GM19372 (cell line): ENCODE results near the gene FOXRED1.
"Not testable (repeated sequence)": the region's sequence is repeated elsewhere in the genome, so short reads cannot be mapped to it uniquely, and the experiment has no call there.

ENCODE experiments used
- ATAC-seq: cut with Tn5 transposase; IDR thresholded peaks from one replicate; pipeline ENCODE4 v1.9.1; 2021; ENCODE audit warnings: mild to moderate bottlenecking, low read depth, moderate library complexity; ENCODE audit not compliant: unreplicated experiment

The FOXRED1 gene

GRCh38 chr11:126268361-126268707, 620 bp upstream of the FOXRED1 start:
- ATAC-seq = peak; percentile 2

- no peak for ATAC-seq
Measured at GRCh38 chr11:126277322-126277721, 8.4 kb downstream of the FOXRED1 start.

GRCh38 chr11:126277780-126278179, 8.8 kb downstream of the FOXRED1 start:
- no peak for ATAC-seq

- no peak for ATAC-seq
Measured at GRCh38 chr11:126279191-126279590, 10.2 kb downstream of the FOXRED1 start.

DNA sequence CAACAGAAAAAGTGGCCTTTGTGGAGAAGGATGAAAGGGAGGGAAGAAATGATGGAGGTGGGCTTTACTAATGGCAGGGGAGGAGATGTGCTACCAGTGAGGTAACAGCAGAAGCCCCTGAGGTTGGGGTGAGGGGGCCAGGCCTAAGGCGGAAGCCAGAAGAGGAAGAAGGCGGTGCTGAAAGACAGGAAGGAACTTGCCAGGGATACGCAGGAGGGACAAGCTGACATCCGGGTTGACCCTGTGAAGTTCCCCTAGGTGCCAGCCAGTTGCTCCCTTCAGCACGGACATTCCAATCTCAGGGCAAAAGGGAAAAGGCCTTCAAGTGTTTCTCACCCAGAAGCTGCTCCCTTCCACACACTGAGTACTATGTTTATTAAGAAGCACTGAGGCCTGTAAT, 11.6 kb downstream of the FOXRED1 start:
- no peak for ATAC-seq

GRCh38 chr11:126281245-126281644, 12.3 kb downstream of the FOXRED1 start:
- no peak for ATAC-seq

DNA sequence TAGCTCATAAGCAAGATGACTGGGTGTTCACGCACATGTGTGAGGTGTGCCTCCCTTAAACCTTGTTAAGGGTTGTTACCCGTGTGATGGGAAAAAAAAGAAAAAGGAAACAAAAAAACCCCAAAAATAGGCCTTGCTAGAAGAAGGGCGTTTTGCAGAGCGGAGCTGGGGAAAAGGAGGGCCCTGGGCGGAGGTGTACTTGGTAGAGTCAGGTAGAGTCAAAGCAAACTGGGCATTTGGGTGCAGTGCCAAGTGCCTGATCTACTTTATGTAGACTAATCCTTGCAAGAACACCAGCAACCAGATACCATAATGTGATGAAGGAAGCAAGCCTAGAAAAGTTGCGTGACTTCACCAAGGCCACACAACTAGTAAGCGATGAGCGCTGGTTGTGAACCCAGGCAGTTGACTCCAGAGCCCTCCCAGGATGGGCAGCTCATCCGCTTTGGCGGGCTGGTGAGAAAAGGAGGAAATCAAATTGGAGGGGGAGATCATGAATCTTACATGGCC, 12.8 kb downstream of the FOXRED1 start:
- no peak for ATAC-seq

GRCh38 chr11:126282361-126282735, 13.4 kb downstream of the FOXRED1 start:
- ATAC-seq = no peak

DNA sequence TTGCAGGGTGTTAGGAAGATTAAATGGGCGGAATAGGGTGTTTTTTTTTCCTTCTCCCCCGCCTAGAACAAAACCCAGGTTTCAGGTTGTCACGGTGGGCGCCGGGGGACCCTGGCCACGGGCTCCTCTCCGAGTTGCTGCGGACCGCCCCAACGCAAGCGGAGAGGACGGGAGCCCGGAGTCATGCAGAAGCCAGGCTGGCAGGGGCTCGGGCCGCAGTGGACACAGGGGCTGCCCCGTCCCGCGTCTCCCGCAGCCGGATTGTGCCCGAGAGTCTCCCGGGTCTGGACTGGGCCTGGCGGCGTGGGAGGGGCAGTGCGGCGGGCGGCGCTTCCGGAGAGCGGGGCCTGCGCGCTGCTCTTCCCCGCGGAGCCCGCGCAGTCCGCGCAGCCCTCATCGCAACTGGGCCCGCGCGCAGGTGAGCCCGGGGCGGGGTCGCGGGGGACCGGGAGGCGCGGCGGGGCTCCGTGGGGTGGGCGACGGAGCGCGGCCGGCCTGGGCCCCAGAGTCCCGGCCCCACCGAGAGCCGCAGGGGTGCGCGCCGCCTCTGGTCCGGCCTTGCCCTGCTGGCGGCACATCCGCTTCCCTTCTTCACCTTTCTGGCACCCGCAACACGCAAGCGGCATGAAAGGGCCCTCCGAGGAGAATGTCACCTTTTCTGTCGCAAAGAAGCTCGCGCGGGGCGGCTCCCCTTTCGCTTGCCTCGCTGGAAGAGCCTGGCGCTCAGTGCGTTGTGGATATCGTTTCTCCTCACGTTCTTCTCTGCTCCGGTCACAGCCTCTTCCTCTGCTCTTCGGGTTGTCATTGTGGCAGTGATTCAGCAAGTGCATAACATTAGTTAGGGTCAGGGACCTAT, 14.0 kb downstream of the FOXRED1 start, which contains the start of gene TIRAP:
TSS of gene TIRAP (plus strand) at position 358 of the 856 bp plus-strand sequence. CDS start 7,802 bp downstream, outside the sequence.
- peak; percentile 58 for ATAC-seq

- ATAC-seq = no peak
Measured at GRCh38 chr11:126284829-126285228, 15.9 kb downstream of the FOXRED1 start.

GRCh38 chr11:126288237-126288636, 19.3 kb downstream of the FOXRED1 start:
- ATAC-seq = no peak

DNA sequence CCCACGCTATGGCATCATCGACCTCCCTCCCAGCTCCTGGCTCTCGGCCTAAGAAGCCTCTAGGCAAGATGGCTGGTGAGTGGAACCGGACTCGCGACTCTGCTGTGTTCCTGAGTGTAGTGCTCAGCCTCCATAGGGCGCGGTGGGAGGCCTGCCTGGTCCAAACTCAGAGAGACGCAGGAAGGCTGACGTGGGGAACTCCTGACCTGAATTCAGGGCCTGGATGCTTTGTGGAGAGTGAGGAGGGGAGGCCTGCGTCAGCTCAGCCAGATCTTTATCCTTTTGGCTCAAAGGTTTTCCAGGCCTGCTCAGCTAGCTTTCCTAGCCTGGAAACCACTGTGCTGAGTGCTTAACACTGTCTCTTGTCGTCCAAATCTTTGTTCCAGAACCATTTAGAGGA, 21.9 kb downstream of the FOXRED1 start:
- ATAC-seq = no peak

DNA sequence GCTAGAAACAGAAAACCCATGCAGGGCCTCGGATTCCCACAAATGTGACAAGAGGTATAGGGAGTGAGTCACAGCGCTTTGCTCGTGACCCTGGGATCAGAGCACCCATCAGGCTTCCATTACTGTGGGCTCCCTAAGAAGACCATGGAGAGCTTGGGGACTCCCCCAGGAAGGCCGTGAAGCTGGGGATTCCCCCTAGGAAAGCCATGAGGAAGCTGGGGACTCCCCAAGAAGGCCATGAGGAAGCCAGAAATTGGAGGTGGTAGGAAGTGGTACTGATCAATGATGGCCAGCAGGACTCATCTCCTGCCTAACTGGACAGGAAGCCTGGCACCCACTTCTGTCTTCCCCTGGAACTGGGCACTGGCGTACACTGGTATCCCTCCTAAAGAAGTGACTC, 24.8 kb downstream of the FOXRED1 start:
- no peak for ATAC-seq

- ATAC-seq = no peak
Measured at GRCh38 chr11:126297004-126297403, 28.1 kb downstream of the FOXRED1 start.

GRCh38 chr11:126303623-126304456, 34.9 kb downstream of the FOXRED1 start, which contains the start of gene DCPS:
Gene DCPS (plus strand): TSS chr11:126304060. CDS start chr11:126304081, 21 bp downstream.
- ATAC-seq = peak; percentile 88

DNA sequence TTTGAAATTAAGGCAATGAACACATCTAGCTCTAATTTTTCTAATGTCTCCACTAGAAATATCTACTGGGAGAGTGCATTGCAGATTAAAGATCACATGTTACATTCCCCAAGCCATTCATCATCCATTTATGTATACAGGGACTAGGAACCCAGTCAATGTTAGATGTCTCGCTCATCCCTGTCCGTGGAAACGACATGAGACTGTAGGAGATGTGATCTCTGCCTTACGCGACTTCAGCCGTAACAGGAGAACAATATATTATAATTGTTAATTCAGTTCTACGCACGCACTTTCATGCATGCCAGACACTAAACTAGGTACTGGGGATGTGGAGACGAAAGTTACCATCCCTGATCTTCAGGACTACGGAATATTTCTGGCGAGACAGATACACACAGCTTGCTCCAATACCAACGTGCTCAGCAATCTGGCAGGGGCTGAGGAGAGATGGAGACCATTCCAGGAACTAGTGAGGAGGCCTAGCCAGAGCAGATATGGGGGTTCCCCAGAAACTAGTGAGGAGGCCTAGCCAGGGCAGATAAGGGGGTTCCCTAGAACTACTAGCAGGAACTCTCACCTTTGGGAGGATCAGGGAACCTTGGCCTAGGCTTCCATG, 35.6 kb downstream of the FOXRED1 start:
- no peak for ATAC-seq

- ATAC-seq = peak; percentile 33
Measured at GRCh38 chr11:126305699-126306098, 36.7 kb downstream of the FOXRED1 start.

DNA sequence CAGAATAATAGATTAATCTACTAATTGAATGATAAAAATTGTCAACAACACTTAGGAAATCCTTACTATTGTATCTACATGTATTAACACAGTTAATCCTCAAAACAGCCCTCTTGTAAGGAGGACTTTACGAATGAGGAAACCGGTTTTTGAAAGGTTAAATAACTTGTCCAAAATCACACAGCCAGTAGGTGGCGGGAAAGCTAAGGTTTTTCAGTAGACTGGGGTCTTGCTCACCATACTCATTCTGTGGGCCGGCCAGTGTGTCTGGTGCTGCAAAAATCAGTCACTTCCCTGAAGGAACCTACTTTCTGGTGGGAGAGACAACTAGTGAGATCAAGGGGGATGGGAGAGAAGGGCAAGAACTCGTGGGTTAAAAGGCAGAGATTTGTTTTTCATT, 38.8 kb downstream of the FOXRED1 start:
- ATAC-seq = no peak

DNA sequence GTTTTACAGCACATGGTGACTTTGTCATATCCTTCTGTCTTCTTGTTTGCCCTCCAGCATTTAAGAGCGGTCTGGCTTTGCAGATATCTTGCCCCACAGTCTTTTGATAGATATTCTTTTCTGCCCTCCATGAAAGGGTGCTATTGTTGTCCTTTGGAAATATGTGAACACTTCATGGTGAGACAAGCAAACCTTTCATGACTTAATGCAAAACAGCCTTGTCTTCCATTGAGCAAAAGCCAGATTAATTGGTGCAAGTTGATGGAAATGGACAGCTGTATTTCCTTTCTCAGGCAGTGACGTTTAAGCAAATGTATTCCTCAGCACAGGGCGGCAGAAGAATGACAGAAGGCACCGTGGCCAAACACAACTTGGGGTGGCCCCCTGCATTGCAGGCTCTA, 39.3 kb downstream of the FOXRED1 start:
- ATAC-seq = no peak

DNA sequence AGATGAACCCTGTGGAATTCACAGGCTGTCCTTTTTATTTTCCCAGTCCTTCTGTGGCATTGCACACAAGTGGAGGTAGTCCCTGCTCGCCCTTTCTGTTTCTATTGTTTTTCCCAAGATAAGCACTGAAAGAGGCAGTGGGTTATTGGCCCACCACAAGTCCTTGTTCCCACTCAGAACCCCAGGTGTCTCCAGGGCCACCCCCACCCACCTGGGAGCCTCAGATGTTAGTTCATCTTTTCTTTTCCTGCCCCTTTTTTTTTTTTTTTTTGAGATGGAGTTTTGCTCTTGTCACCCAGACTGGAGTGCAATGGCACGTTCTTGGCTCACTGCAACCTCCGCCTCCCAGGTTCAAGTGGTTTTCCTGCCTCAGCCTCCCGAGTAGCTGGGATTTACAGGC, 39.8 kb downstream of the FOXRED1 start:
- not testable (repeated sequence) for ATAC-seq
